Measurements from ENCODE around the gene DUSP22. TPM values are rescaled to one million over a fixed set of nuclear protein-coding genes. Genes with fewer than 3 reads are reported as not detected.

DUSP22 gene
- total RNA-seq, 1 donor from 2014 or later: 34.9 TPM

- H3K4me3 Mint-ChIP-seq (ENCODE audit: unreplicated experiment): no peak overlapping the region
- TF ChIP-seq CTCF (IDR thresholded peaks at IDR 0.05; ENCODE audit: insufficient read depth, low read depth, low read length) (no peak), EZH2 (IDR thresholded peaks at IDR 0.05; ENCODE audit: insufficient read depth, low read length) (no peak)
- Histone ChIP-seq H3K4me2 (ENCODE audit: low read length) (no peak overlapping the region), H3K9ac (ENCODE audit: low read length) (no peak overlapping the region), H3K27ac (ENCODE audit: low read depth, low read length) (no peak overlapping the region), H4K20me1 (ENCODE audit: insufficient read depth, low read length) (peaks cover 5% of the 10 kb centered on the region), H3K9me3 (ENCODE audit: insufficient read depth, low read depth, low read length) (no peaks in the 10 kb centered on the region), H3K79me2 (ENCODE audit: insufficient read depth, low read length) (no peaks in the 10 kb centered on the region), H3K4me1 (ENCODE audit: insufficient read depth, low read length) (no peaks in the 10 kb centered on the region), H2AFZ (ENCODE audit: low read depth, low read length) (no peak overlapping the region), H3K4me3 (ENCODE audit: insufficient read depth, low read depth, low read length) (no peak overlapping the region), H3K27me3 (ENCODE audit: insufficient read depth, low read length) (no peaks in the 10 kb centered on the region), H3K36me3 (ENCODE audit: insufficient read depth, low read length) (no peaks in the 10 kb centered on the region)
- no peak overlapping the region for H3K27ac Mint-ChIP-seq (ENCODE audit: unreplicated experiment)
- peaks cover 5% of the 10 kb centered on the region for H3K9me3 Mint-ChIP-seq (ENCODE audit: unreplicated experiment)
- no peaks in the 10 kb centered on the region for H3K27me3 Mint-ChIP-seq (ENCODE audit: low read depth, unreplicated experiment)
- peaks cover 11% of the 10 kb centered on the region for H3K36me3 Mint-ChIP-seq (ENCODE audit: low read depth, unreplicated experiment)
- no peak for FAIRE-seq
- no peak for DNase-seq (ENCODE audit: low read depth)
- H3K4me1 Mint-ChIP-seq (ENCODE audit: low read depth, unreplicated experiment): peaks cover 4% of the 10 kb centered on the region
Observed at GRCh38 chr6:314377-314776, 22.1 kb downstream of the DUSP22 start.

GRCh38 chr6:315226-315625, 22.9 kb downstream of the DUSP22 start:
- no peaks in the 10 kb centered on the region for H3K4me1 ChIP-seq (ENCODE audit: insufficient read depth, low read length)
- no peaks in the 10 kb centered on the region for H3K27me3 ChIP-seq (ENCODE audit: insufficient read depth, low read length)
- H3K79me2 ChIP-seq (ENCODE audit: insufficient read depth, low read length): no peaks in the 10 kb centered on the region
- no peaks in the 10 kb centered on the region for H3K9me3 ChIP-seq (ENCODE audit: insufficient read depth, low read depth, low read length)
- DNase-seq (ENCODE audit: low read depth): no peak
- peaks cover 8% of the 10 kb centered on the region for H4K20me1 ChIP-seq (ENCODE audit: insufficient read depth, low read length)
- Mint-ChIP-seq H3K4me3 (ENCODE audit: unreplicated experiment) (no peak overlapping the region), H3K27ac (ENCODE audit: unreplicated experiment) (no peak overlapping the region), H3K4me1 (ENCODE audit: low read depth, unreplicated experiment) (peaks cover 4% of the 10 kb centered on the region), H3K9me3 (ENCODE audit: unreplicated experiment) (peaks cover 6% of the 10 kb centered on the region), H3K27me3 (ENCODE audit: low read depth, unreplicated experiment) (no peaks in the 10 kb centered on the region), H3K36me3 (ENCODE audit: low read depth, unreplicated experiment) (peaks cover 12% of the 10 kb centered on the region)
- no peak overlapping the region for H2AFZ ChIP-seq (ENCODE audit: low read depth, low read length)
- TF ChIP-seq EZH2 (IDR thresholded peaks at IDR 0.05; ENCODE audit: insufficient read depth, low read length) (no peak), CTCF (IDR thresholded peaks at IDR 0.05; ENCODE audit: insufficient read depth, low read depth, low read length) (no peak)
- H3K27ac ChIP-seq (ENCODE audit: low read depth, low read length): no peak overlapping the region
- H3K4me3 ChIP-seq (ENCODE audit: insufficient read depth, low read depth, low read length): no peak overlapping the region
- no peak for FAIRE-seq
- H3K4me2 ChIP-seq (ENCODE audit: low read length): no peak overlapping the region
- no peaks in the 10 kb centered on the region for H3K36me3 ChIP-seq (ENCODE audit: insufficient read depth, low read length)
- H3K9ac ChIP-seq (ENCODE audit: low read length): no peak overlapping the region

GRCh38 chr6:315921-316752, 23.9 kb downstream of the DUSP22 start:
- no peak for FAIRE-seq
- H4K20me1 ChIP-seq (ENCODE audit: insufficient read depth, low read length): peaks cover 15% of the 10 kb centered on the region
- no peak overlapping the region for H3K27ac ChIP-seq (ENCODE audit: low read depth, low read length)
- no peak for DNase-seq (ENCODE audit: low read depth)
- H3K36me3 ChIP-seq (ENCODE audit: insufficient read depth, low read length): no peaks in the 10 kb centered on the region
- Mint-ChIP-seq H3K27me3 (ENCODE audit: low read depth, unreplicated experiment) (no peaks in the 10 kb centered on the region), H3K4me1 (ENCODE audit: low read depth, unreplicated experiment) (peaks cover 4% of the 10 kb centered on the region), H3K27ac (ENCODE audit: unreplicated experiment) (no peak overlapping the region), H3K36me3 (ENCODE audit: low read depth, unreplicated experiment) (peaks cover 12% of the 10 kb centered on the region), H3K9me3 (ENCODE audit: unreplicated experiment) (peaks cover 6% of the 10 kb centered on the region), H3K4me3 (ENCODE audit: unreplicated experiment) (no peak overlapping the region)
- no peaks in the 10 kb centered on the region for H3K9me3 ChIP-seq (ENCODE audit: insufficient read depth, low read depth, low read length)
- no peaks in the 10 kb centered on the region for H3K4me1 ChIP-seq (ENCODE audit: insufficient read depth, low read length)
- H2AFZ ChIP-seq (ENCODE audit: low read depth, low read length): no peak overlapping the region
- TF ChIP-seq CTCF (IDR thresholded peaks at IDR 0.05; ENCODE audit: insufficient read depth, low read depth, low read length): no peak
- no peak for TF ChIP-seq EZH2 (IDR thresholded peaks at IDR 0.05; ENCODE audit: insufficient read depth, low read length)
- no peak overlapping the region for H3K9ac ChIP-seq (ENCODE audit: low read length)
- H3K4me3 ChIP-seq (ENCODE audit: insufficient read depth, low read depth, low read length): no peak overlapping the region
- H3K27me3 ChIP-seq (ENCODE audit: insufficient read depth, low read length): no peaks in the 10 kb centered on the region
- no peaks in the 10 kb centered on the region for H3K79me2 ChIP-seq (ENCODE audit: insufficient read depth, low read length)
- H3K4me2 ChIP-seq (ENCODE audit: low read length): no peak overlapping the region
